Cardiac fibroblast (primary cell): ENCODE data around the gene FRRS1.

ENCODE experiments used
- DNase-seq, 2 donors: peaks; one replicate each; pipeline versions ENCODE4 v3.0.0 to v3.0.0-alpha.2; 2010; ENCODE audit warnings: low read depth in 2 of 2
- H3K4me3 ChIP-seq, 2 donors: replicated peaks in 1 of 2; 1 replicate in 1 of 2; 2 replicates in 1 of 2; pipeline ENCODE4 v1.5.1; 2011; ENCODE audit warnings: low read depth in 2 of 2, low read length in 2 of 2, mild to moderate bottlenecking in 2 of 2, moderate library complexity in 1 of 2
- CTCF ChIP-seq: IDR thresholded peaks from one replicate; pipeline ENCODE4 v1.5.1; 2011; ENCODE audit warnings: low read depth, mild to moderate bottlenecking, low read length, inconsistent platforms

Gene FRRS1

GRCh38 chr1:99723251-99723650 is 43.2 kb downstream of the FRRS1 start:
- TF ChIP-seq CTCF = no peak
- DNase-seq = no peak
- H3K4me3 ChIP-seq = no peak overlapping the region

GRCh38 chr1:99717005-99717404 is 49.4 kb downstream of the FRRS1 start:
- no peak for TF ChIP-seq CTCF
- H3K4me3 ChIP-seq = no peak overlapping the region
- no peak for DNase-seq

- no peak for TF ChIP-seq CTCF
- no peak for DNase-seq
- no peak overlapping the region for H3K4me3 ChIP-seq
Observed at GRCh38 chr1:99713006-99713405, 53.4 kb downstream of the FRRS1 start.

- no peak for DNase-seq
- no peak for TF ChIP-seq CTCF
- no peak overlapping the region for H3K4me3 ChIP-seq
Observed at GRCh38 chr1:99710994-99711393, 55.4 kb downstream of the FRRS1 start.

- DNase-seq = peak; percentile 80 to 82
- peak; percentile 67 for TF ChIP-seq CTCF
- H3K4me3 ChIP-seq = no peak overlapping the region
Observed at GRCh38 chr1:99707535-99708142, 58.8 kb downstream of the FRRS1 start.

GRCh38 chr1:99705385-99705784 is 61.0 kb downstream of the FRRS1 start:
- no peak for TF ChIP-seq CTCF
- DNase-seq = peak in 1 of 2 donors; percentile 45
- no peak overlapping the region for H3K4me3 ChIP-seq

- no peak overlapping the region for H3K4me3 ChIP-seq
- DNase-seq = no peak
- no peak for TF ChIP-seq CTCF
Observed at GRCh38 chr1:99704356-99704816, 62.0 kb downstream of the FRRS1 start.
